Esophagus muscularis mucosa (tissue), 4 donors: Measurements from ENCODE around the gene JAKMIP1. TPM values are rescaled to one million over a fixed set of nuclear protein-coding genes. Genes with fewer than 3 reads are reported as not detected.

Source experiments
- DNase-seq: peaks from one replicate; pipeline ENCODE4 v3.0.0-alpha.2; 2017; ENCODE audit errors: extremely low spot score
- H3K27ac ChIP-seq, 4 donors: fragments of 200-600 bp; sonication (generic); replicated peaks in 1 of 4; 1 replicate in 3 of 4; 2 replicates in 1 of 4; pipeline ENCODE4 v1.5.1; 2016 to 2019; ENCODE audit warnings: mild to moderate bottlenecking in 1 of 4
- H3K27me3 ChIP-seq, 4 donors: fragments of 200-600 bp; sonication (generic); one replicate each; pipeline versions ENCODE4 v1.5.1 to v1.6.0; 2016 to 2019
- H3K36me3 ChIP-seq, 4 donors: fragments of 200-600 bp; sonication (generic); one replicate each; pipeline ENCODE4 v1.5.1; 2016 to 2019
- H3K4me1 ChIP-seq, 4 donors: fragments of 200-600 bp; sonication (generic); one replicate each; pipeline ENCODE4 v1.5.1; 2016 to 2019
- H3K4me3 ChIP-seq, 4 donors: fragments of 200-600 bp; sonication (generic); 1 replicate in 2 of 4; 2 replicates in 2 of 4; pipeline ENCODE4 v1.5.1; 2016 to 2019; ENCODE audit warnings: mild to moderate bottlenecking in 4 of 4, moderate library complexity in 1 of 4
- H3K9me3 ChIP-seq, 4 donors: fragments of 200-600 bp; sonication (generic); 1 replicate in 3 of 4; 2 replicates in 1 of 4; pipeline ENCODE4 v1.5.1; 2016 to 2019
- CTCF ChIP-seq, 3 experiments: fragments of 200-600 bp in 2 of 3; fragments of 450-650 bp in 1 of 3; sonication (generic) in 2 of 3; IDR thresholded peaks; one replicate each; pipeline ENCODE4 v1.5.1; 2017 to 2019; ENCODE audit warnings: antibody characterized with exemption in 3 of 3, mild to moderate bottlenecking in 2 of 3, moderate library complexity in 1 of 3
- EP300 ChIP-seq: sonication (generic); formaldehyde crosslinking; IDR thresholded peaks from one replicate; pipeline ENCODE4 v1.6.1; 2017; ENCODE audit warnings: antibody characterized with exemption
- POLR2A ChIP-seq: fragments of 450-650 bp; IDR thresholded peaks from one replicate; pipeline ENCODE4 v1.6.1; 2017; ENCODE audit warnings: antibody characterized with exemption, moderate library complexity, mild to moderate bottlenecking, low read depth
- POLR2AphosphoS5 ChIP-seq, 2 donors: sonication (generic); formaldehyde crosslinking; IDR thresholded peaks; one replicate each; pipeline ENCODE4 v1.6.1; 2017; ENCODE audit warnings: antibody characterized with exemption in 2 of 2
- WGBS: methylation state at CpG from one replicate; pipeline ENCODE4 v1.1.5; 2018; 5-methylcytosine and 5-hydroxymethylcytosine counted together
- intact Hi-C: fragments of 100-400 bp; cut with DNase I; formaldehyde crosslinking; loops from one replicate; pipeline ENCODE4 v1.15.1; 2023
- total RNA-seq, 4 donors: library from RNA; depleted of rRNA; stranded (reverse); fragments of >200 nt; gene quantifications; one replicate each; pipeline versions ENCODE4 v1.1.0 to v1.2.1, GENCODE V29; 2016

The JAKMIP1 gene
- total RNA-seq, 4 donors from 2014 or later = 0.57 to 2.8 (median 0.91) TPM

- WGBS = 51% methylated on average over 8 of the region's 9 CpGs
- H3K27ac ChIP-seq = no peak overlapping the region
- TF ChIP-seq CTCF (IDR thresholded peaks at IDR 0.05) (no peak), EP300 (no peak), POLR2AphosphoS5 (IDR thresholded peaks at IDR 0.05) (no peak), POLR2A (no peak)
- DNase-seq = no peak
- no peaks in the 10 kb centered on the region for H3K4me1 ChIP-seq
- H3K4me3 ChIP-seq = no peak overlapping the region
- no peaks in the 10 kb centered on the region for H3K36me3 ChIP-seq
- H3K27me3 ChIP-seq = peaks cover 0 to 60% (median 0%) of the 10 kb centered on the region in 4 donors
- intact Hi-C loops = no loop called here
- no peaks in the 10 kb centered on the region for H3K9me3 ChIP-seq
These were observed 155.5 kb downstream of the JAKMIP1 start for GRCh38 chr4:6044805-6045204.

GRCh38 chr4:6044276-6044675 lies 156.1 kb downstream of the JAKMIP1 start:
- Histone ChIP-seq H3K27ac (no peak overlapping the region), H3K9me3 (no peaks in the 10 kb centered on the region), H3K27me3 (peaks cover 0 to 60% (median 0%) of the 10 kb centered on the region in 4 donors), H3K4me3 (no peak overlapping the region), H3K4me1 (no peaks in the 10 kb centered on the region), H3K36me3 (no peaks in the 10 kb centered on the region)
- DNase-seq = no peak
- TF ChIP-seq POLR2A (no peak), CTCF (IDR thresholded peaks at IDR 0.05) (no peak), EP300 (no peak)
- intact Hi-C loops = no loop called here
- WGBS = 65% methylated on average over 8 of the region's 9 CpGs

GRCh38 chr4:6043843-6044242 lies 156.5 kb downstream of the JAKMIP1 start:
- H3K36me3 ChIP-seq = no peaks in the 10 kb centered on the region
- DNase-seq = no peak
- TF ChIP-seq POLR2AphosphoS5 (IDR thresholded peaks at IDR 0.05) (no peak), CTCF (IDR thresholded peaks at IDR 0.05) (no peak), EP300 (no peak), POLR2A (no peak)
- H3K4me3 ChIP-seq = no peak overlapping the region
- WGBS = 100% methylated on average over 1 of the region's 7 CpGs
- H3K4me1 ChIP-seq = no peaks in the 10 kb centered on the region
- peaks cover 0 to 60% (median 0%) of the 10 kb centered on the region in 4 donors for H3K27me3 ChIP-seq
- H3K9me3 ChIP-seq = no peaks in the 10 kb centered on the region
- H3K27ac ChIP-seq = no peak overlapping the region
- intact Hi-C loops = no loop called here

GRCh38 chr4:6043188-6043587 lies 157.2 kb downstream of the JAKMIP1 start:
- Histone ChIP-seq H3K4me1 (no peaks in the 10 kb centered on the region), H3K9me3 (no peaks in the 10 kb centered on the region), H3K4me3 (no peak overlapping the region), H3K27me3 (peaks cover 0 to 60% (median 0%) of the 10 kb centered on the region in 4 donors), H3K36me3 (no peaks in the 10 kb centered on the region), H3K27ac (no peak overlapping the region)
- no peak for DNase-seq
- intact Hi-C loops = no loop called here
- TF ChIP-seq POLR2A (no peak), EP300 (no peak), CTCF (IDR thresholded peaks at IDR 0.05) (no peak), POLR2AphosphoS5 (IDR thresholded peaks at IDR 0.05) (no peak)
- whole genome bisulfite sequencing = 81% methylated on average over 13 of the region's 13 CpGs
